Activated naive CD4-positive, alpha-beta T cell (primary cell): ENCODE results near the gene TPCN2.

Experiments
- DNase-seq, 4 experiments: peaks; one replicate each; lab custom pipeline; 2025; lab: John Stamatoyannopoulos, UW

Gene TPCN2

GRCh38 chr11:69094915-69095290, 46.2 kb downstream of the TPCN2 start:
- DNase-seq, result no peak

DNA sequence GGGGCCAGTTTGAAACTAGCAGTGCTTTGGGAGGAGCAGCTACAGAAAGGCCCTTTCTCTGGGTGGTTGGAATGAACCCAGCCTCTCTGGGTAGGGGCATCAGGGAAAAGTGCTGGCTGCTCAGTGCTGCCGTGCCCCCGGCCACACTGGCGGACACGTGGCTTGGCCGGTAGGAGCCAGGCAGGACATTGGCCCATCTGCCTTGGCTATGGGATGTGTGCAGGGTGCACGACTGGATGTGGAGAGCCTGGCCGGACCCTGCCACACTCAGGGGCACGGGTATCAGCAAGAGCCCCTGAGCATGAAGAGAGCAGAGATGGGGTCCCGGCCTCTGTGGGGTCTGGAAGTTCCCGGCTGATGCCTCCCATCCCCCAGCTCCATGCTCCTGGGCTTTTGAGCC, 46.6 kb downstream of the TPCN2 start:
- DNase-seq, result no peak

DNA sequence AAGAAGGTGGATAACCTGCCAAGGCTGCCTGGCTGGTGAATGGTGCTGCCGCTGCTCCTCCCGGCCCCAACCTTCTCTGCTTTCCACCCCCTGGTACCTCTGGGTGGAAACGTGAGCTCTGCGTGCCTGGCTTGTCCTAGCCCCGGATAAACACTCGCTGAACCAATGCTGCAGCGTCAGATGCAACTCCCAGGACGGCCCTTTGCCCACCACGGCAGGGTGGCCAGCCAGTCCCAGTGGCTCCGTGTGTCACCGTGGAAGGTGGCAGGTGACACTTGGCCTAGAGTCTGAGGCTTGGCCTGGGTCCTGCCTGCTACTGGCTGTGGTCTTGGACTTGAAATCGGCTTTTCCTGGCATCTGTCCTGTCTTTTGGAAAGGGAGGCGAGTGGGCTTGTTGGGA, 47.7 kb downstream of the TPCN2 start:
- no peak for DNase-seq

- DNase-seq, result no peak
Observed at GRCh38 chr11:69097263-69097662, 48.5 kb downstream of the TPCN2 start.

DNA sequence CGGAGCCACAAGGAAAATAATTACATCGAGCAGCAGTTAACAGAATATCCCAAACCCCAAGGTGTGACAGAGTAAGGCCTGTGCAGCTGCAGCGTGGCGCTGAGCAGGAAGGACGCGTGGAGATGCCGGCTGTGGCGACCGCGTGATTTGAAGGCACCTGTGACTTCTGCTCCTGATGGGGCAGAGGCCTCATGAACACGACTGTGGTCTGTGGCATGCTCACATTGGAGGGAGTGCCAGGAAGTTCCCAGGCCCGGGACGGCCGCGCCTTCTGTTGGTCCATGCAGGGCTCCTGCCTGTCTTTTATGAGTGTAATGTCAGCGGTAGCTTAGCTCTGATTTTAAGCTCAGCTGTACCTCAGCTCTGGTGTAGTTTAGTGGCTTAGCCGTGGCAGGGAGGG, 50.4 kb downstream of the TPCN2 start:
- DNase-seq, result no peak

DNA sequence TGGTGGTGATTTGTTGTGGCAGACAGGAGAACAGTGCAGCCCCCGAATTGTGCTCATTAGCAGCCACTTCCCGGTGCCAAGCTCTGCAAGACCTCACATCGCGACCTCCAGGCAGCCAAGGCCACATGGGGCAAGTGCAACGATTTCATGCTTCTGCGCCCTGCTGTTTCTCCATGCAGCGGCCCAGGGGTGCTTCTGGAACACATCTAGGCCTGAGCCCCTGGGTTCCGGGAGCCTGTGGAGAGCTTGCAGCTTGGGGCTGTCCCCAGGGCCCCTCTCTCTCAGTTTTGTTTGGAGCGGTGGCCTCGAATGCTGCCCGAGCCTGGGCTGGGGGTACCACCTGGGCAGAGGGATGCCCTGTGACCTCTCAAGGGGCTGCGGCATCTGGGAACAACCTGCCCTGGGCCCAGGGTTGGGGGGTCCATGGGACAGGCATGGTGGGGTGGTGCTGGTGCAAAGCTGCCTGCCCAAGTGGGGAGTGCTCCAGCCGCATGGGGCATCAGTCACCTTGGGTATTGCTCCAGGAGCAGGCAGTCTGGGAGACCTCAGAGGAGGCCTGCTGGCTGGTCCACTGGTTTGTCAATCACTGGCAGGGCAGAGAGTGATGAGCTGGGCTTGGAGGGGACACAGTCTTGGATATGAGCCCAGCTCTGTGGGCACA, 51.9 kb downstream of the TPCN2 start:
- no peak for DNase-seq

DNA sequence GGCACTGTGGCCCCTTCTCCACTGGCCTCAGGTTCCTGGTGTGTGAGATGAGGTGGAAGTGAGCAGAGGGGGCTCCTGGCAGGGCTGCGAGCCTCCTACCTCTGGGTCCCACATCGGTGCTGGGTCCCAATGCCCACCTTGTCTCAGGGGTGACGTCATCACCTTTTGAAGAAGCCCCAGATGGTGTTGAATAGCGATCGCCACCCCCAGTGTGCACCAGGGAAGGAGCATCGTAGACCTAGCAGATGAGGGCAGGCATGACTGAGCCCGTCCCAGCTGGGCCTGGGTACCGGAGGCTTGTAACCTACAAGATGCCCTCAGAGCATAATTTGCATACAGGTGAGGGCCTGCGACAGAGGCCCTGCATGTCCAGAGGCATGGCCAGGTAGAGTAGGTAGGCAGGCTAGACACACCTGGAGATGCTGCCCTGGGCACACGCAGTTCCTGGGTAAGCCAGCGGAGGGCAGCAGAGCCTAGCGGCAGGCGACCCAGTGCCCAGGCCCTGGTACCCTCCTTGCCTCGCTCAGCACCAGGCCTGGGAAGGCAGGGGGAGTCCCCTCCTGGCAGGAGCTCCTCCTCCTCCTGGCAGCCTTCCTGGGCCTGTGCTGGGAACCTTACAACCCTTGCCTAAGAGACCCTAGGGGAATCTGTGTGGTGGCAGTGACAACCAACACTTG, 52.5 kb downstream of the TPCN2 start:
- DNase-seq, result peak; percentile 63 to 73 (median 66)

GRCh38 chr11:69101792-69102695, 53.3 kb downstream of the TPCN2 start:
- no peak for DNase-seq

- DNase-seq, result no peak
Observed at GRCh38 chr11:69102732-69103615, 54.2 kb downstream of the TPCN2 start.

DNA sequence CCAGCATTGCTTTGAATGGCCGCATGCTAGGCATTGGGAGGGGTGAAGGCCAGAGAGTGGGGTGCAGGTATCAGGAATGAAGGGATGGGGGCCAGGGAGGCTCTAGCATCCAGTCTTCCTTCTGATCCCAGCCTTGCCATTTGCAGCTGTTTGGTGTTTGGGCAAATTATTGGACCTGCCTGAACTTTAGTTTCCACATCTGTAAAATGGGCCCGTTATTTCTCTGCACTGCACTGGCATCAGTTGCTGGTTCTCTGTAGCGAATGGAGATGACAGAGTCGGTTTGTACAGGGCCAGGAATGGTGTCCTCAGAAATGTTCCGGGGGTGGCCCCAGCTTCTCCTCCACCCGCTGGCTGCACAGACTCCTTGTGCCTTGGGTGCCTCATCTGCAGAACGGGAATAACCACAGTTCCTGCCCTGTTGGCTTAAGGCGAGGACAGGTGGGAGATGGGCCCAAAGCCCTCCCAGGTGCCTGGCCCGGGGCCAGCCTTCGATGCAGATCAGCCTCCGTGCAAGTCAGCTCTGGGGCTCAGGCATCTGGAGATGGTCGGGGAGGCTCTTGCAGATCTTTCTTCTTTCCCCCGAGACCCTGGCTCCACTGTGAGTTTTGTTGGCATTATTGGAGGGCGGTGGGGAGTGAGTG, 55.6 kb downstream of the TPCN2 start:
- DNase-seq, result no peak

GRCh38 chr11:69104856-69105395, 56.2 kb downstream of the TPCN2 start:
- no peak for DNase-seq

DNA sequence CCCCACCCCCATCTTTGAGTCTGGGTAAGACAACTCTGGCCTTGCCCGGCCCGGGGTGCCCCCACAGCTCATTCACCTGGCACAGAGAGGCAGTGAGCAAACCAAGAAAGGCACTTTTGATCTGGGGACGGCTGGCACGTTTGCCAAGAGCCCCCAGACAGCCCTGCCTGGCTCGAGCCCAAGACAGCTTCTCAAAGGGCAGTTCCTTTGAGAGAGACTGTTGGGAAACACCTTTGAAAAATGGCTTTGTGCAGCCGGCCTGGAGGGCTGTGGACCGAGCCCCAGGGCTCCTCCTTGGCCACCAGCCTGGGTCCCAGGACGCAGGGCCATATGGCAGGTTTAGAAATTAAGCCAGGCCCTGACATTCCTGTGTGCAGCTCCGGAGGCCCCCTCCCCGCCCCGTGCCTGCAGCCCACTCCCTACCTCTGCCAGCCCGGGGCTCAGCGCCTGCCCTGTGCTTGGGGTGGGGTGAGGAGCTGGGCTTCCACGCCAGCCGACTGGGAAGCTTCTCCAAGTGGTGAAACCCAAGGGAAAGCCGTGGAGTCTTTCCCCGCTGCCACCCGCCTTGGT, 56.8 kb downstream of the TPCN2 start:
- DNase-seq, result no peak

- DNase-seq, result no peak
Observed at GRCh38 chr11:69106031-69106811, 57.5 kb downstream of the TPCN2 start.

GRCh38 chr11:69107413-69107812, 58.7 kb downstream of the TPCN2 start:
- DNase-seq, result no peak

- no peak for DNase-seq
Observed at GRCh38 chr11:69108030-69108429, 59.3 kb downstream of the TPCN2 start.

DNA sequence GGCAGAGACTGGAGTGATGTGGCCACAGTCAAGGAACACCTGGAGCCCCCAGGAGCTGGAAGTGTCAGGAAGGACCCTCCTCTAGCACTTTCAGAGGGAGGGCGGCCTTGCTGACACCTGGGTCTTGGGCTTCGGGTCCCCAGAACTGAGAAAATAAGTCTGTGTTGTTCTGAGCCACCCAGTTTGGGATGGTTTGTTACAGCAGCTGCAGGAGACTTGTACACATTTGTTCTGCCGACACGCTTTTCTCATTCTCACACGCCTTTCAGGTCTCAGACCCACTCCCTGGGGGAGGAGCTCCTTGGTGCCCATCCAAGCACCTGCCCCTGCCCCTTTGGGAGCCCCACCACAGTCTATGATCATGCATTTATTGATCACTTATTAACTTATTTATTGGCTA, 59.8 kb downstream of the TPCN2 start:
- no peak for DNase-seq

DNA sequence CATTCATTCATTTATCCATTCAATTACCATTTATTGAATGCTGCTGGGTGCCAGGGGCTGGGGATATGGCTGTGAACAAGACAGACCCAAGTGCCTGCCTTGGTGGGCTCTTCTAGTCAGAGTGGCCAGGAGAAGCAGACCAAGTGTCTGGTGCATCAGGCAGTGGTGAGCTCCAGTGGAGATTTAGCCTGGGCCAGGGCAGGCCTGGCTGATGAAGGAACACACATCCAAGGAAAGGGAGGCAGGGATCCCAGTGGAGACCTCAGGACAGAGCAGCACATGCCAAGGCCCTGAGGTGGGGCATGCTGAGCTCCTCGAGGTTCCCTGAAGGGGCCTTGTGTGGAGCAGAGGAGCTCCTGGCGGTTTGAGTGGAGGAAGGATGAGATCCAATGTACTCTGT, 60.4 kb downstream of the TPCN2 start:
- DNase-seq, result no peak

DNA sequence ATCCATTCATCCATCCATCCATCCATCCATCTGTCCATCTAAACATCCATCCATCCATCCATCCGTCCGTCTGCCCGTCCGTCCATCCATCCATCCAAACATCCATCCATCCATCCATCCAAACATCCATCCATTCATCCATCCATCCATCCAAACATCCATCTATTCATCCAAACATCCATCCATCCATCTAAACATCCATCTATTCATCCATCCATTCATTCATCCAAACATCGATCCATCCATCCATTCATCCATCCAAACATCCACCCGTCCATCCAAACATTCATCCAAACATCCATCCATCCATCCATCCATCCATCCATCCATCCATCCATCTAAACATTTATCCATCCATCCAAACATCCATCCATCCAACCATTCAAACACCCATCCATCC, 61.7 kb downstream of the TPCN2 start:
- DNase-seq, result no peak

- DNase-seq, result no peak
Observed at GRCh38 chr11:69111624-69112542, 63.2 kb downstream of the TPCN2 start.
